Stomach smooth muscle (tissue), 2 donors: ENCODE results near the gene PXDN.

Source experiments
- H3K27ac ChIP-seq: one replicate; pipeline ENCODE4 v1.7.0; 2013; ENCODE audit warnings: mild to moderate bottlenecking, low read length, inconsistent platforms
- H3K27me3 ChIP-seq, 2 donors: one replicate each; pipeline ENCODE4 v1.7.0; 2013; ENCODE audit warnings: low read length in 2 of 2; ENCODE audit not compliant: insufficient read depth in 2 of 2, control insufficient read depth in 1 of 2
- H3K36me3 ChIP-seq, 2 donors: one replicate each; pipeline ENCODE4 v1.7.0; 2013; ENCODE audit warnings: low read length in 2 of 2; ENCODE audit not compliant: control insufficient read depth in 2 of 2, insufficient read depth in 2 of 2
- H3K4me1 ChIP-seq: one replicate; pipeline ENCODE4 v1.7.0; 2013; ENCODE audit warnings: low read length; ENCODE audit not compliant: control insufficient read depth, insufficient read depth
- H3K4me3 ChIP-seq, 2 donors: one replicate each; pipeline ENCODE4 v1.7.0; 2013; ENCODE audit warnings: low read length in 2 of 2
- H3K9ac ChIP-seq, 2 donors: one replicate each; pipeline ENCODE4 v1.7.0; 2013; ENCODE audit warnings: low read length in 2 of 2, mild to moderate bottlenecking in 1 of 2
- H3K9me3 ChIP-seq, 2 donors: one replicate each; pipeline ENCODE4 v1.7.0; 2013; ENCODE audit warnings: low read length in 2 of 2; ENCODE audit not compliant: control insufficient read depth in 2 of 2
- donor health status: healthy.
- donor health status: Pancreatic carcinoma.

The PXDN gene

GRCh38 chr2:1745171-1746023, 1.1 kb upstream of the PXDN start:
- peak overlapping the region; percentile 84 for H3K27ac ChIP-seq
- no peaks in the 10 kb centered on the region for H3K9me3 ChIP-seq
- H3K9ac ChIP-seq: peak overlapping the region; percentile 71 to 76
- H3K4me3 ChIP-seq: peak overlapping the region; percentile 48 to 79
- peaks cover 42% of the 10 kb centered on the region for H3K4me1 ChIP-seq
- peaks cover 0 to 2% of the 10 kb centered on the region in 2 donors for H3K27me3 ChIP-seq
- H3K36me3 ChIP-seq: no peaks in the 10 kb centered on the region

- Histone ChIP-seq H3K27ac (peak overlapping the region; percentile 84), H3K36me3 (no peaks in the 10 kb centered on the region), H3K27me3 (peaks cover 0 to 2% of the 10 kb centered on the region in 2 donors), H3K4me1 (peaks cover 54% of the 10 kb centered on the region), H3K9ac (peak overlapping the region in 1 of 2 donors; percentile 76), H3K4me3 (peak overlapping the region; percentile 29 to 79), H3K9me3 (no peaks in the 10 kb centered on the region)
Observed at GRCh38 chr2:1744151-1744445, 217 bp downstream of the PXDN start.

- peaks cover 53% of the 10 kb centered on the region for H3K4me1 ChIP-seq
- no peaks in the 10 kb centered on the region for H3K36me3 ChIP-seq
- peaks cover 0 to 2% of the 10 kb centered on the region in 2 donors for H3K27me3 ChIP-seq
- no peaks in the 10 kb centered on the region for H3K9me3 ChIP-seq
- H3K9ac ChIP-seq: peak overlapping the region; percentile 79 to 86
- peak overlapping the region; percentile 54 to 79 for H3K4me3 ChIP-seq
- peak overlapping the region; percentile 84 for H3K27ac ChIP-seq
Observed at GRCh38 chr2:1743396-1744150, 742 bp downstream of the PXDN start.

- H3K27me3 ChIP-seq: peaks cover 0 to 2% of the 10 kb centered on the region in 2 donors
- no peaks in the 10 kb centered on the region for H3K36me3 ChIP-seq
- peak overlapping the region; percentile 79 to 86 for H3K9ac ChIP-seq
- no peaks in the 10 kb centered on the region for H3K9me3 ChIP-seq
- peak overlapping the region; percentile 54 to 79 for H3K4me3 ChIP-seq
- H3K4me1 ChIP-seq: peaks cover 53% of the 10 kb centered on the region
- H3K27ac ChIP-seq: peak overlapping the region; percentile 84
Observed at GRCh38 chr2:1742681-1743395, 1.5 kb downstream of the PXDN start.

- Histone ChIP-seq H3K27me3 (no peaks in the 10 kb centered on the region), H3K27ac (peak overlapping the region; percentile 84), H3K9ac (peak overlapping the region; percentile 21 to 86), H3K4me1 (peaks cover 53% of the 10 kb centered on the region), H3K9me3 (no peaks in the 10 kb centered on the region), H3K36me3 (no peaks in the 10 kb centered on the region), H3K4me3 (peak overlapping the region; percentile 54 to 79)
Observed at GRCh38 chr2:1742301-1742680, 2.0 kb downstream of the PXDN start.

GRCh38 chr2:1741851-1742250, 2.5 kb downstream of the PXDN start:
- no peaks in the 10 kb centered on the region for H3K36me3 ChIP-seq

GRCh38 chr2:1740716-1741589, 3.4 kb downstream of the PXDN start:
- no peak overlapping the region for H3K9ac ChIP-seq
- H3K9me3 ChIP-seq: no peaks in the 10 kb centered on the region
- H3K27ac ChIP-seq: peak overlapping the region; percentile 76
- no peaks in the 10 kb centered on the region for H3K27me3 ChIP-seq
- H3K36me3 ChIP-seq: no peaks in the 10 kb centered on the region
- no peak overlapping the region for H3K4me3 ChIP-seq
- peaks cover 58% of the 10 kb centered on the region for H3K4me1 ChIP-seq

More at GRCh38 chr2:1741851-1742250, 2.5 kb downstream of the PXDN start:
- H3K9ac ChIP-seq: peak overlapping the region; percentile 21 to 86
- H3K4me1 ChIP-seq: peaks cover 56% of the 10 kb centered on the region
- no peaks in the 10 kb centered on the region for H3K27me3 ChIP-seq
- peak overlapping the region; percentile 84 for H3K27ac ChIP-seq
- peak overlapping the region in 1 of 2 donors; percentile 79 for H3K4me3 ChIP-seq
- no peaks in the 10 kb centered on the region for H3K9me3 ChIP-seq

- peak overlapping the region; percentile 76 for H3K27ac ChIP-seq
- no peak overlapping the region for H3K9ac ChIP-seq
- H3K36me3 ChIP-seq: no peaks in the 10 kb centered on the region
- no peak overlapping the region for H3K4me3 ChIP-seq
- no peaks in the 10 kb centered on the region for H3K27me3 ChIP-seq
- no peaks in the 10 kb centered on the region for H3K9me3 ChIP-seq
- H3K4me1 ChIP-seq: peaks cover 51% of the 10 kb centered on the region
Observed at GRCh38 chr2:1739961-1740715, 4.2 kb downstream of the PXDN start.

GRCh38 chr2:1739322-1739957, 4.9 kb downstream of the PXDN start:
- H3K9me3 ChIP-seq: no peaks in the 10 kb centered on the region
- no peak overlapping the region for H3K9ac ChIP-seq
- H3K4me3 ChIP-seq: no peak overlapping the region
- H3K36me3 ChIP-seq: no peaks in the 10 kb centered on the region
- H3K27me3 ChIP-seq: no peaks in the 10 kb centered on the region
- H3K27ac ChIP-seq: peak overlapping the region; percentile 76
- peaks cover 46% of the 10 kb centered on the region for H3K4me1 ChIP-seq
